HEK293 (cell line): Measurements from ENCODE around the gene KRT82.
"Not testable (repeated sequence)": the region's sequence is repeated elsewhere in the genome, so short reads cannot be mapped to it uniquely, and the experiment has no call there.

ENCODE experiments used
- CTCF ChIA-PET: fragments of 350-600 bp; formaldehyde crosslinking; extraction: SDS; loops from one replicate; lab custom pipeline; 2021; ENCODE audit warnings: antibody characterized with exemption; lab: Yijun Ruan, JAX
- POLR2A ChIA-PET: fragments of 300-600 bp; formaldehyde crosslinking; extraction: SDS; loops from one replicate; lab custom pipeline; 2020; ENCODE audit warnings: antibody characterized with exemption, inconsistent platforms; lab: Yijun Ruan, JAX
- H3K27ac ChIP-seq: fragments of 200-500 bp; sonication (Bioruptor generic); 2 replicates; pipeline ENCODE4 v1.5.1; 2014; ENCODE audit warnings: low read depth, low read length, control low read depth, inconsistent platforms; ENCODE audit errors: extremely low read depth
- H3K36me3 ChIP-seq, 2 experiments: fragments of 200-500 bp in 1 of 2; sonication (Bioruptor generic) in 1 of 2; 1 replicate in 1 of 2; 2 replicates in 1 of 2; pipeline ENCODE4 v1.5.1; 2014 to 2017; ENCODE audit warnings: inconsistent platforms in 2 of 2, low read length in 2 of 2; ENCODE audit not compliant: control insufficient read depth in 2 of 2, insufficient read depth in 1 of 2
- H3K4me1 ChIP-seq: fragments of 200-500 bp; sonication (Bioruptor generic); 2 replicates; pipeline ENCODE4 v1.5.1; 2014; ENCODE audit warnings: mild to moderate bottlenecking, low read length, inconsistent platforms; ENCODE audit not compliant: control insufficient read depth, insufficient read depth
- H3K4me3 ChIP-seq: 2 replicates; pipeline ENCODE4 v1.5.1; 2011; ENCODE audit warnings: low read depth, mild to moderate bottlenecking, control low read depth, low read length, moderate library complexity
- H3K9me3 ChIP-seq: fragments of 200-500 bp; sonication (Bioruptor generic); 2 replicates; pipeline ENCODE4 v1.5.1; 2014; ENCODE audit warnings: low read depth, low read length, inconsistent platforms; ENCODE audit not compliant: control insufficient read depth, insufficient read depth
- EGR2 ChIP-seq: fragments of 450-650 bp; formaldehyde crosslinking; IDR thresholded peaks from 2 replicates; pipeline ENCODE4 v1.5.1; 2016; ENCODE audit warnings: low read depth, missing biosample characterization, missing genetic modification characterization
- GFI1B ChIP-seq: fragments of 450-650 bp; formaldehyde crosslinking; IDR thresholded peaks from 2 replicates; pipeline ENCODE4 v1.5.1; 2016; ENCODE audit warnings: missing biosample characterization, missing genetic modification characterization
- GLI2 ChIP-seq: fragments of 450-650 bp; formaldehyde crosslinking; IDR thresholded peaks from 2 replicates; pipeline ENCODE4; 2017; ENCODE audit warnings: missing biosample characterization, missing genetic modification characterization, low read depth, borderline replicate concordance
- MZF1 ChIP-seq: fragments of 450-650 bp; formaldehyde crosslinking; IDR thresholded peaks from 2 replicates; pipeline ENCODE4 v1.5.1; 2017; ENCODE audit warnings: missing biosample characterization, missing genetic modification characterization, borderline replicate concordance
- PRDM1 ChIP-seq: fragments of 450-650 bp; formaldehyde crosslinking; IDR thresholded peaks from 2 replicates; pipeline ENCODE4; 2016; ENCODE audit warnings: missing biosample characterization, missing genetic modification characterization
- TCF7L2 ChIP-seq: IDR thresholded peaks from 2 replicates; pipeline ENCODE4 v1.6.1; 2011; ENCODE audit warnings: low read depth, mild to moderate bottlenecking, inconsistent platforms, low read length, moderate library complexity, borderline replicate concordance
- YY1 ChIP-seq: fragments of 450-650 bp; formaldehyde crosslinking; IDR thresholded peaks from 2 replicates; pipeline ENCODE4 v1.5.1; 2018; ENCODE audit warnings: missing biosample characterization, missing genetic modification characterization
- ZFP3 ChIP-seq: fragments of 450-650 bp; formaldehyde crosslinking; IDR thresholded peaks from 2 replicates; pipeline ENCODE4 v1.5.1; 2016; ENCODE audit warnings: low read depth, missing biosample characterization, missing genetic modification characterization
- ZNF114 ChIP-seq: fragments of 450-650 bp; formaldehyde crosslinking; IDR thresholded peaks from 2 replicates; pipeline ENCODE4 v1.5.0; 2017; ENCODE audit warnings: missing biosample characterization, missing genetic modification characterization
- ZNF19 ChIP-seq: fragments of 450-650 bp; formaldehyde crosslinking; IDR thresholded peaks from 2 replicates; pipeline ENCODE4; 2016; ENCODE audit warnings: missing biosample characterization, missing genetic modification characterization, low read depth
- ZNF223 ChIP-seq: fragments of 450-650 bp; formaldehyde crosslinking; IDR thresholded peaks from 2 replicates; pipeline ENCODE4 v1.5.1; 2016; ENCODE audit warnings: missing biosample characterization, missing genetic modification characterization
- ZNF24 ChIP-seq: fragments of 450-650 bp; formaldehyde crosslinking; IDR thresholded peaks from 2 replicates; pipeline ENCODE4 v1.5.1; 2016; ENCODE audit warnings: missing biosample characterization, missing genetic modification characterization
- ZNF274 ChIP-seq, 2 experiments: fragments of 200-500 bp in 1 of 2; fragments of 450-650 bp in 1 of 2; sonication (Bioruptor generic) in 1 of 2; formaldehyde crosslinking in 1 of 2; IDR thresholded peaks; 2 replicates each; pipeline versions ENCODE4 v1.5.1 to v1.6.1; 2014 to 2016; ENCODE audit warnings: borderline replicate concordance in 1 of 2, inconsistent platforms in 1 of 2, low read length in 1 of 2, missing biosample characterization in 1 of 2, missing genetic modification characterization in 1 of 2
- ZNF391 ChIP-seq: fragments of 450-650 bp; formaldehyde crosslinking; IDR thresholded peaks from 2 replicates; pipeline ENCODE4 v1.5.1; 2016; ENCODE audit warnings: low read depth, missing biosample characterization, missing genetic modification characterization, borderline replicate concordance
- ZNF530 ChIP-seq: fragments of 450-650 bp; formaldehyde crosslinking; IDR thresholded peaks from 2 replicates; pipeline ENCODE4 v1.5.1; 2016; ENCODE audit warnings: low read depth, missing biosample characterization, missing genetic modification characterization
- ZNF548 ChIP-seq: fragments of 450-650 bp; formaldehyde crosslinking; IDR thresholded peaks from 2 replicates; pipeline ENCODE4 v1.5.1; 2016; ENCODE audit warnings: missing biosample characterization, missing genetic modification characterization
- ZNF555 ChIP-seq: fragments of 450-650 bp; formaldehyde crosslinking; conservative IDR thresholded peaks from 2 replicates; pipeline ENCODE4 v1.5.1; 2017; ENCODE audit warnings: missing biosample characterization, mild to moderate bottlenecking, missing genetic modification characterization, inconsistent platforms
- ZNF596 ChIP-seq: fragments of 450-650 bp; IDR thresholded peaks from 2 replicates; pipeline ENCODE4 v1.5.0; 2018; ENCODE audit warnings: missing biosample characterization, mild to moderate bottlenecking, missing genetic modification characterization, moderate library complexity
- ZNF600 ChIP-seq: fragments of 450-650 bp; formaldehyde crosslinking; IDR thresholded peaks from 2 replicates; pipeline ENCODE4 v1.5.1; 2016; ENCODE audit warnings: missing biosample characterization, missing genetic modification characterization
- ZNF629 ChIP-seq: fragments of 450-650 bp; formaldehyde crosslinking; IDR thresholded peaks from 2 replicates; pipeline ENCODE4 v1.5.1; 2017; ENCODE audit warnings: missing biosample characterization, missing genetic modification characterization
- ZNF707 ChIP-seq: fragments of 450-650 bp; formaldehyde crosslinking; IDR thresholded peaks from 2 replicates; pipeline ENCODE4 v1.5.1; 2016; ENCODE audit warnings: missing biosample characterization, missing genetic modification characterization
- ZNF776 ChIP-seq: fragments of 450-650 bp; formaldehyde crosslinking; IDR thresholded peaks from 2 replicates; pipeline ENCODE4 v1.5.0; 2017; ENCODE audit warnings: missing biosample characterization, missing genetic modification characterization, borderline replicate concordance
- ZSCAN4 ChIP-seq: fragments of 450-650 bp; formaldehyde crosslinking; IDR thresholded peaks from 2 replicates; pipeline ENCODE4 v1.5.1; 2017; ENCODE audit warnings: missing biosample characterization, missing genetic modification characterization
- TF ChIP-seq, protein P1 (sequence below): sonication (generic); formaldehyde crosslinking; IDR thresholded peaks from 2 replicates; pipeline ENCODE4 v1.8.1; 2022; ENCODE audit warnings: mild to moderate bottlenecking, moderate library complexity, missing genetic modification reagents
- TF ChIP-seq, protein P2 (sequence below): IDR thresholded peaks from 2 replicates; pipeline ENCODE4 v1.6.1; 2011; ENCODE audit warnings: mild to moderate bottlenecking, low read depth, low read length, borderline replicate concordance
- TF ChIP-seq, protein P3 (sequence below): fragments of 450-650 bp; formaldehyde crosslinking; IDR thresholded peaks from 2 replicates; pipeline ENCODE4 v1.5.1; 2017; ENCODE audit warnings: missing biosample characterization, missing genetic modification characterization

Gene KRT82

GRCh38 chr12:52347016-52347415 is 59.1 kb downstream of the KRT82 start:
- H3K27ac ChIP-seq = no peak overlapping the region
- POLR2A ChIA-PET = no interaction called here
- H3K36me3 ChIP-seq = no peaks in the 10 kb centered on the region
- no peaks in the 10 kb centered on the region for H3K9me3 ChIP-seq
- TF ChIP-seq MZF1 (tag by site-specific recombination) = no peak
- no peak for TF ChIP-seq ZNF391
- TF ChIP-seq ZNF548 (tag by site-specific recombination) = no peak
- no peak for TF ChIP-seq ZSCAN4
- no peak for TF ChIP-seq GLI2 (tag by site-specific recombination)
- TF ChIP-seq ZNF19 (tag by site-specific recombination) = no peak
- no peak for TF ChIP-seq YY1 (tag by site-specific recombination)
- TF ChIP-seq ZNF274 (IDR thresholded peaks at IDR 0.05; ENCODE audit: low read length) = no peak
- no peak for TF ChIP-seq ZNF274 (tag by site-specific recombination; IDR thresholded peaks at IDR 0.05; ENCODE audit: borderline replicate concordance)
- TF ChIP-seq, protein P1, sequence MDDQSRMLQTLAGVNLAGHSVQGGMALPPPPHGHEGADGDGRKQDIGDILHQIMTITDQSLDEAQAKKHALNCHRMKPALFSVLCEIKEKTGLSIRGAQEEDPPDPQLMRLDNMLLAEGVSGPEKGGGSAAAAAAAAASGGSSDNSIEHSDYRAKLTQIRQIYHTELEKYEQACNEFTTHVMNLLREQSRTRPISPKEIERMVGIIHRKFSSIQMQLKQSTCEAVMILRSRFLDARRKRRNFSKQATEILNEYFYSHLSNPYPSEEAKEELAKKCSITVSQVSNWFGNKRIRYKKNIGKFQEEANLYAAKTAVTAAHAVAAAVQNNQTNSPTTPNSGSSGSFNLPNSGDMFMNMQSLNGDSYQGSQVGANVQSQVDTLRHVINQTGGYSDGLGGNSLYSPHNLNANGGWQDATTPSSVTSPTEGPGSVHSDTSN = no peak
- TF ChIP-seq ZNF114 (tag by site-specific recombination) = no peak
- TF ChIP-seq, protein P2, sequence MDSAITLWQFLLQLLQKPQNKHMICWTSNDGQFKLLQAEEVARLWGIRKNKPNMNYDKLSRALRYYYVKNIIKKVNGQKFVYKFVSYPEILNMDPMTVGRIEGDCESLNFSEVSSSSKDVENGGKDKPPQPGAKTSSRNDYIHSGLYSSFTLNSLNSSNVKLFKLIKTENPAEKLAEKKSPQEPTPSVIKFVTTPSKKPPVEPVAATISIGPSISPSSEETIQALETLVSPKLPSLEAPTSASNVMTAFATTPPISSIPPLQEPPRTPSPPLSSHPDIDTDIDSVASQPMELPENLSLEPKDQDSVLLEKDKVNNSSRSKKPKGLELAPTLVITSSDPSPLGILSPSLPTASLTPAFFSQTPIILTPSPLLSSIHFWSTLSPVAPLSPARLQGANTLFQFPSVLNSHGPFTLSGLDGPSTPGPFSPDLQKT = no peak
- no peak for TF ChIP-seq GFI1B (tag by site-specific recombination)
- TF ChIP-seq ZNF707 = no peak
- no peak for TF ChIP-seq ZNF596 (tag by site-specific recombination)
- TF ChIP-seq, protein P3, sequence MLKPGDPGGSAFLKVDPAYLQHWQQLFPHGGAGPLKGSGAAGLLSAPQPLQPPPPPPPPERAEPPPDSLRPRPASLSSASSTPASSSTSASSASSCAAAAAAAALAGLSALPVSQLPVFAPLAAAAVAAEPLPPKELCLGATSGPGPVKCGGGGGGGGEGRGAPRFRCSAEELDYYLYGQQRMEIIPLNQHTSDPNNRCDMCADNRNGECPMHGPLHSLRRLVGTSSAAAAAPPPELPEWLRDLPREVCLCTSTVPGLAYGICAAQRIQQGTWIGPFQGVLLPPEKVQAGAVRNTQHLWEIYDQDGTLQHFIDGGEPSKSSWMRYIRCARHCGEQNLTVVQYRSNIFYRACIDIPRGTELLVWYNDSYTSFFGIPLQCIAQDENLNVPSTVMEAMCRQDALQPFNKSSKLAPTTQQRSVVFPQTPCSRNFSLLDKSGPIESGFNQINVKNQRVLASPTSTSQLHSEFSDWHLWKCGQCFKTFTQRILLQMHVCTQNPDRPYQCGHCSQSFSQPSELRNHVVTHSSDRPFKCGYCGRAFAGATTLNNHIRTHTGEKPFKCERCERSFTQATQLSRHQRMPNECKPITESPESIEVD (tag by site-specific recombination) = no peak
- no peak for TF ChIP-seq ZNF555 (tag by site-specific recombination)
- TF ChIP-seq EGR2 = no peak
- no peak for TF ChIP-seq ZFP3 (tag by site-specific recombination)
- no peak for TF ChIP-seq ZNF600 (tag by site-specific recombination)
- H3K4me1 ChIP-seq = peaks cover 3% of the 10 kb centered on the region; the same call in 1 of the 2 replicates
- CTCF ChIA-PET = interaction anchor here (1.1 to 1.8 kb wide), 2 partner anchors 15 to 533 kb away, joined by 3 to 11 read pairs; no protein-coding TSS in a partner anchor
- H3K4me3 ChIP-seq = no peak overlapping the region

- ChIA-PET CTCF (interaction anchor here (1.1 to 1.8 kb wide), 3 partner anchors 15 to 533 kb away, joined by 3 to 11 read pairs (median 5); no protein-coding TSS in a partner anchor), POLR2A (no interaction called here)
- H3K4me1 ChIP-seq = peaks cover 3% of the 10 kb centered on the region; the same call in 1 of the 2 replicates
- H3K36me3 ChIP-seq = no peaks in the 10 kb centered on the region
- H3K9me3 ChIP-seq = no peaks in the 10 kb centered on the region
- no peak overlapping the region for H3K4me3 ChIP-seq
- no peak overlapping the region for H3K27ac ChIP-seq
- TF ChIP-seq ZNF530 (tag by site-specific recombination) (no peak), ZNF24 (tag by site-specific recombination) (no peak), PRDM1 (tag by site-specific recombination) (0 out of 2 replicates have a peak, but pooled peaks have one; percentile 16), ZNF223 (tag by site-specific recombination) (no peak), ZNF629 (no peak), ZNF776 (no peak), TCF7L2 (no peak)
These were observed 59.5 kb downstream of the KRT82 start for GRCh38 chr12:52346593-52346992.

GRCh38 chr12:52345041-52345440 is 61.1 kb downstream of the KRT82 start:
- H3K36me3 ChIP-seq, H3K4me3 ChIP-seq, H3K27ac ChIP-seq, POLR2A ChIA-PET, H3K4me1 ChIP-seq, H3K9me3 ChIP-seq: not testable (repeated sequence)
- CTCF ChIA-PET = interaction anchor here (1.1 to 1.3 kb wide), 4 partner anchors 17 to 529 kb away, joined by 3 to 5 read pairs (median 4); no protein-coding TSS in a partner anchor
